GM21390 (cell line): ENCODE results near the gene PPP1R1B.

Experiments used
- ATAC-seq: cut with Tn5 transposase; IDR thresholded peaks from one replicate; pipeline ENCODE4 v1.9.1; 2021; ENCODE audit not compliant: unreplicated experiment

Gene PPP1R1B

DNA sequence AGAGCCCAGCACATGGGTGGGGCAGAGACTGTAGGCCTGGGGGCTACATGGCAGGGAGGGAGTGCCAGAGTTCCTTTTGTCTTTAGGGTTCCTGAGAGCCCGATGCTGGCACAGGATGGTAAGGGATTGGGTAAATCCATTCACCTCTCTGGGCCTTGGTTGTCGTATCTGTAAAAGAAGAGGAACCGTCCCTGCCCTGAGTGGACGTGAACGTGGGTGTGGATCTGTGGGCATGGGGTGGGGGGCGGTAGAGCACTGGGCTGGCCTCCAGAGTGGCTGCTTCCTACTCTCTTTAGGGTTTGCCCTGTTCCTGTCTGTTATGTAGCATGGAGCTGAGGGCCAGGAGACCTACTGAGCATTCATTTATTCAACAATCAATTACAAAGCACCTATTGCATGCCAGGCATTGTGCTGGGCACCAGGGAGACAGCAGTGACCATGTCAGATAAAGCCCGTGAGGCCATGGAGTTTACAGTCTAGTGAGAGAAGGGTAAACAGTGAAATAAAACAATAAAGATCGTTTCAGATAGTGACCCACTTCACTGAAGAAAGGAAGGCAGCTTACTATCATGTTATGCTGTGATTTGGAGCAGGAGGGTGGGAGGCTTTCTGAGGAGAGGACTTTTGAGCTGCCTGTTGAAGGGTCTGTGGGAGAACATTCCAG lies 25.3 kb downstream of the PPP1R1B start:
- ATAC-seq: no peak

- ATAC-seq: no peak
Measured at GRCh38 chr17:39652587-39653315, 26.0 kb downstream of the PPP1R1B start.

GRCh38 chr17:39653316-39653661 lies 26.5 kb downstream of the PPP1R1B start:
- no peak for ATAC-seq

DNA sequence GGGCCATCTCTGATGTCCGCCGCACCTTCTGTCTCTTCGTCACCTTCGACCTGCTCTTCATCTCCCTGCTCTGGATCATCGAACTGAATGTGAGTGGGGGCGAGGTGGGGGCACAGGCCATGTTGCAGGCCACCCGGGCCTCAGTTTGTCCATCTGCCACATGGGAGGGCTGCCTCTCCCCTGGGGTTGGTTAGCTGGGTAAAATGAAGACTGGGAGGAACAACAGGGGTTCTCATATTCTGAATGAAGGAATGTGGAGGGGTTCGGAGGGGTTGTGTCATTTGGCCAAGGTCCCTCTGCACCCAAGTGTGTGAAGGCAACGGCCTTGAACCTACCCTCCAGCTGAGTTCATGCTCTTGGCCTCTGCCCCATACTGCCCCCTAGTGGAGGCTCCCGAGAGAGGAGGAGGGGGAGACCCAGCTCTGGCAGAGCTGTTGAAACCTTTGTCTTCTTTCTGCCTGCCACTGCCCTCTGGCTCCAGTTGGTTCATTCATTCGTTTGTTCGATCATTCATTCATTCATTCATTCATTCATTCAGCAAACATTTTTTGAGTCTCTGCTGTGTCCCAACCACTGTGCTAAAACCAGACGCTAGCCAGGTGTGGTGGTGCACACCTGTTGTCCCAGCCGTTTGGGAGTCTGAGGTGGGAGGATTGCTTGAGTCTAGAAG lies 27.0 kb downstream of the PPP1R1B start:
- no peak for ATAC-seq

DNA sequence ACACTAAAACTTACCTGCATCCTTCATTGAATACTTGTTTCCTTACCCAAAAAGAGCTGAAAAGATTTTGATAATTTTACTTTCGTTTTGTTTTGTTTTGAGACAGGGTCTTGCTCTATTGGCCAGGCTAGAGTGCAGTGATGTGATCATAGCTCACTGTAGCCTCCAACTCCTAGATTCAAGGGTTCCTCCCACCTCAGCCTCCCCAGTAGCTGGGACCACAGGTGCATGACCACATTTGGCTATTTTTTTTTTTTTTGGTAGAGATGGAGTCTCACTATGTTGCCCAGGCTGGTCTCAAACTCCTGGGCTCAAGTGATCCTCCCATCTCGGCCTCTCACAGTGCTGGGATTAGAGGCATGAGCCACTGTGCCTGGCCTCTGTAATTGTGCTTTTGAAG lies 28.4 kb downstream of the PPP1R1B start:
- ATAC-seq: no peak

DNA sequence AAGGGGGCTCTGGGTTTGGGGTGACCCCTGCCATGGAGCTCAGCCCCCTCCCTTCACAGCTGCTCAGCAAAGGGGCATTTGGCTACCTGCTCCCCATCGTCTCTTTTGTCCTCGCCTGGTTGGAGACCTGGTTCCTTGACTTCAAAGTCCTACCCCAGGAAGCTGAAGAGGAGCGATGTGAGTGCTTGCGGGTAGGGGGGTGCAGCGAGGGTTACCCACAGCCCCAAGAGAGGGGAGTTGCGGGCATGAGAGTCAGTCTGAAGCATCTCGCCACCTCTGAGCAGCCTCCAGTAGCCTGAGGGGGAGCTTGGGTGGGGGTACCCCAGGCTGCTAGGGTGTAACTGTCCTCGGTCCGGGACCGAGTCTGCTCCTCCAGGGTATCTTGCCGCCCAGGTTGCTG lies 31.6 kb downstream of the PPP1R1B start:
- ATAC-seq: no peak

- no peak for ATAC-seq
Measured at GRCh38 chr17:39658760-39659159, 32.0 kb downstream of the PPP1R1B start.

DNA sequence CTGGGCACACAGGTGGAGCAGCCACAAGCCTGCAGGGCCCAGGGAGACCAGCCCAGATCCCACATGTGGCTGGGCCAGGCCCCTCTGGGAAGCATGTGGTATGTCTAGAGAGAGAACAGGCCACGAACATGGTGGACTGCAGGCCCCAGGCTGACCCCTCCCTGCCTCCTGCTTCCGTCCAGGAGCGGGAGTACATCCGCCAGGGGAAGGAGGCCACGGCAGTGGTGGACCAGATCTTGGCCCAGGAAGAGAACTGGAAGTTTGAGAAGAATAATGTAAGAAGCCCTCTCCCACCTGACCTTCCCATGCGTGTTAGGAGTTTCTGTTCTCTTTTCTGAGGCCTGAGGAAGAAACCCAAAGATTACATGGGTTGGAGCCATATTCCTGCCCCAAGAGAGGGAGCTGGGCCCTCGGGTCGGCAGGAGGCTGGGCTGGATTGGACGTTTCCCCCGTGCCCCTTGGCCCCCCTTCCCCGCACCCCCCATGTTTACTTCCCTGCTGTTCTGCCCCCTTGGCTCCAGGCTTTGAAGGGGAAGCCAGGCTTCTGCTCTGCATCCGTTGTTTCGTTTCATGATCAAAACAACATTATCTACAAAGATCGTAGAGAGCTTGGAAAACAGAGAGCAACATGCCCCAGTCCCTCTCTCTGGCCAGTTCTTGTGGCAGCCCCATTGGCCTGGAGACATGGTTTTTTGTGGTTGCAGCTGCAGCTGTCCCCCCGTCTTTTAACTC lies 32.7 kb downstream of the PPP1R1B start:
- no peak for ATAC-seq

- ATAC-seq: no peak
Measured at GRCh38 chr17:39660011-39660360, 33.2 kb downstream of the PPP1R1B start.

- no peak for ATAC-seq
Measured at GRCh38 chr17:39660397-39661385, 33.9 kb downstream of the PPP1R1B start.

- ATAC-seq: no peak
Measured at GRCh38 chr17:39661744-39662541, 35.2 kb downstream of the PPP1R1B start.

DNA sequence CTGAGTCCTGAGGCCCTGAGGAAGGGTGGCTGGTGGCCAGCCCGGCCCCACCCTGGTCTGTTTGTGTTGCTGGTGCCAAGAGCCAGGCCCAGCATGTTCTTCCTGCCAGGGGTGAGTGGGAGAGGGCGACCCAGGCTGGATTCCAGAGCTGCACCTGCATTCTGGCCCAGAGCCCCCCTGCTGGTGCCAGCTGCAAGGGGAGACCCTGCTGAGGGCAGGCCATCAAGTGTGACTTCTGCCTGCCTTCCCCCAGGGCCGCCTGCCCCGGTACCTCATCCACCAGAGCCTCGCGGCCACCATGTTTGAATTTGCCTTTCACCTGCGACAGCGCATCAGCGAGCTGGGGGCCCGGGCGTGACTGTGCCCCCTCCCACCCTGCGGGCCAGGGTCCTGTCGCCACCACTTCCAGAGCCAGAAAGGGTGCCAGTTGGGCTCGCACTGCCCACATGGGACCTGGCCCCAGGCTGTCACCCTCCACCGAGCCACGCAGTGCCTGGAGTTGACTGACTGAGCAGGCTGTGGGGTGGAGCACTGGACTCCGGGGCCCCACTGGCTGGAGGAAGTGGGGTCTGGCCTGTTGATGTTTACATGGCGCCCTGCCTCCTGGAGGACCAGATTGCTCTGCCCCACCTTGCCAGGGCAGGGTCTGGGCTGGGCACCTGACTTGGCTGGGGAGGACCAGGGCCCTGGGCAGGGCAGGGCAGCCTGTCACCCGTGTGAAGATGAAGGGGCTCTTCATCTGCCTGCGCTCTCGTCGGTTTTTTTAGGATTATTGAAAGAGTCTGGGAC lies 36.0 kb downstream of the PPP1R1B start:
- no peak for ATAC-seq

DNA sequence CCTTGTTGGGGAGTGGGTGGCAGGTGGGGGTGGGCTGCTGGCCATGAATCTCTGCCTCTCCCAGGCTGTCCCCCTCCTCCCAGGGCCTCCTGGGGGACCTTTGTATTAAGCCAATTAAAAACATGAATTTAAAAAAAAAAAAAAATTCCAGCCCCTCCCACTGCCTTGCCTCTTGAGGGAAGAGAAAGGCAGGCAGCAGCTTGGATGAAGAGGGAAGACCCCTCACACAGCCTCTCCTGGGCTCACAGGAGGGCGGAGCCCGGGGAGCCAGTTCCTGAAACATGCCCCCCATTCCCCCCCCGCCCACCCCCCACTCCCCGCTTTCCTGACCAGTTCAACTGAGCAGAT lies 36.6 kb downstream of the PPP1R1B start:
- ATAC-seq: no peak

- ATAC-seq: no peak
Measured at GRCh38 chr17:39663688-39664580, 37.2 kb downstream of the PPP1R1B start.

DNA sequence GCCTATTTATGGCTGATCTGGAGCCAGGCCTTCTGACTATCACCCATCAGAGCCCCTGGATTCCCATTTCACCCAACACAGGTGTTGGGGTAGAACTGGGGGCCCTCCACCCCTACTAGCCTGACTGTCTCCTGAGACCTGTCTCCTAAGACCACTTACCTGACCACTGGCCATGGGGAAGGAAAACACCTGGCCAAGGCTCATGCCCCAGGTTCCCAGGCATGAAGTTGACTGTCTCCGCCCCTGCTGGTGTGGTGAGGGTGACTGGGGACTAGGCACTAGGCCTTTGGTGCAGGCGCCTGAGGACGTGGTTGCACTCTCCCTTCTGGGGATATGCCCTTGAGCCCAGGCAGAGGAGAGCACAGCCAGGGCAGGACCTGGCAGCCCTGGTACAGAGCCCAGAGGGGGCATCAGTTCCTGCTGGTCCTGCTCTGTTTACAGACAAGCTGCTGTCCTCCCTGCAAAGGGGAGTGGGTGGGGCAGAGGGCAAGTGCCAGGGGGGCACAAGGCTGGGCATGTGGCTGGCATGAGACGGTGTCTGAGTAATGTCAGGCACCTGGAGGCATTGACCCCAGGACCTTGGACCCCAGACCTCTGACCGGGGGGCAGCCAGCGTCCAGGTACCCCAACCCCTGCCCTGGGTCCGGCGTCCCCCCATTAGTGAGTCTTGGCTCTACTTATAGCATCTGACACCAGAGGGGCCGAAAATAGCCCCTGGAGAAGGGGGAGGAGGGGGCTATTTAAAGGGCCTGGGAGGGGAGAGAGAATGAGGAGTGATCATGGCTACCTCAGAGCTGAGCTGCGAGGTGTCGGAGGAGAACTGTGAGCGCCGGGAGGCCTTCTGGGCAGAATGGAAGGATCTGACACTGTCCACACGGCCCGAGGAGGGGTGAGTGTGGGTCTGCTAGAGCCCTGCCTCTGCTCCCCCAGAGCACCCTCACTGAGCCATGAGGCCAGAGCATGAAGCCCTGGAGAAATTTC lies 38.1 kb downstream of the PPP1R1B start, which contains the start of gene TCAP:
TSS of gene TCAP (plus strand) at position 769 of the 981 bp plus-strand sequence. CDS start at position 780, 11 bp downstream.
- ATAC-seq: no peak

GRCh38 chr17:39665642-39666224 lies 39.0 kb downstream of the PPP1R1B start:
- ATAC-seq: no peak
